SU-DHL-6 (cell line): ENCODE measurements around the gene SELENOT.

Experiments used
- CTCF ChIP-seq: fragments of 200-600 bp; sonication (generic); IDR thresholded peaks from one replicate; pipeline ENCODE4 v1.5.1; 2017; ENCODE audit warnings: antibody characterized with exemption, mild to moderate bottlenecking, low read length, moderate library complexity; ENCODE audit not compliant: insufficient read depth, poor library complexity, severe bottlenecking
- EZH2phosphoT487 ChIP-seq: fragments of 200-600 bp; sonication (generic), shearing (Covaris generic); conservative IDR thresholded peaks from 2 replicates; pipeline ENCODE4 v1.6.1; 2018; ENCODE audit warnings: mild to moderate bottlenecking, antibody characterized with exemption, low read length, moderate library complexity, mixed read lengths

DNA sequence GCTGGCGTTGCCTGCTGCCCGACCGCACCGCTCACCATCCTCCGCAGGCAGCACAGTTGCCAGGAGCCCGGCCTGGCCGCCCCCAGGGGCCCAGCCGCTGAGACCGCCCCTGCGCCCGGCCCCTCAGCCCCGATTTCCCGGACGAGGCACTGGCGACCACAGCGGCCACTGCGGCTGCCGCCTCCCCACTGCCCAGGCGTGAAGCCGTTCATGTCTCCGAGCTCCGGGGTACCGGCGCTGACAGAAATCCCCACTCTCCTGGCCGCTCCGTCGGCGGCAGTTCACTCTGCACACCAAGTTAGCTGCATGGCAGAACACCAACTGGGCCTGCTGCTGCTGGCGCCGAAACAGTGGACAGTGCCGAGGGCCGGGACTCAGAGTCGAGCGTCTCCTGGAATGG lies 8.5 kb downstream of the SELENOT start:
- no peak for TF ChIP-seq CTCF
- TF ChIP-seq EZH2phosphoT487 = no peak
